GM23338 (cell line): ENCODE measurements around the gene ESYT2. TPM values are rescaled to one million over a fixed set of nuclear protein-coding genes. Genes with fewer than 3 reads are reported as not detected.

ENCODE experiments used
- ATAC-seq: fragments of 200-7000 bp; cut with Tn5 transposase; 3 replicates; pipeline ENCODE4 v1.9.1; 2020
- DNase-seq: peaks from one replicate; pipeline ENCODE4 v3.0.0-alpha.2; 2015; ENCODE audit warnings: low spot score
- H2AFZ ChIP-seq: fragments of 200-600 bp; sonication (generic); 2 replicates; pipeline ENCODE4 v1.8.0; 2016; ENCODE audit warnings: antibody characterized with exemption, mild to moderate bottlenecking, moderate library complexity
- H3F3A ChIP-seq: fragments of 200-600 bp; sonication (generic); replicated peaks from 2 replicates; pipeline ENCODE4 v1.8.0; 2017; ENCODE audit warnings: antibody characterized with exemption, mixed run types, low read depth
- H3K27ac ChIP-seq: fragments of 200-600 bp; sonication (generic); 2 replicates; pipeline ENCODE4 v1.6.1; 2016; ENCODE audit warnings: low read depth
- H3K27me3 ChIP-seq: fragments of 200-600 bp; sonication (generic); 2 replicates; pipeline ENCODE4 v1.8.0; 2016; ENCODE audit warnings: mild to moderate bottlenecking, mixed run types, moderate library complexity; ENCODE audit not compliant: insufficient read depth
- H3K36me3 ChIP-seq: fragments of 200-600 bp; sonication (generic); 2 replicates; pipeline ENCODE4 v1.8.0; 2016; ENCODE audit warnings: mild to moderate bottlenecking; ENCODE audit not compliant: insufficient read depth
- H3K4me1 ChIP-seq: fragments of 200-600 bp; sonication (generic); 2 replicates; pipeline ENCODE4 v1.8.0; 2016; ENCODE audit warnings: mild to moderate bottlenecking, moderate library complexity; ENCODE audit not compliant: insufficient read depth
- H3K4me2 ChIP-seq: fragments of 200-600 bp; sonication (generic); 2 replicates; pipeline ENCODE4 v1.7.1; 2017; ENCODE audit warnings: mixed run types
- H3K4me3 ChIP-seq: fragments of 200-600 bp; sonication (generic); 2 replicates; pipeline ENCODE4 v1.6.1; 2016; ENCODE audit warnings: mixed run types
- H3K79me2 ChIP-seq: fragments of 200-600 bp; sonication (generic); replicated peaks from 2 replicates; pipeline ENCODE4 v1.8.0; 2017; ENCODE audit warnings: mild to moderate bottlenecking; ENCODE audit not compliant: insufficient read depth
- H3K9me2 ChIP-seq: fragments of 200-600 bp; sonication (generic); 2 replicates; pipeline ENCODE4 v1.8.0; 2017; ENCODE audit not compliant: insufficient read depth
- H4K20me1 ChIP-seq: fragments of 200-600 bp; sonication (generic); replicated peaks from 2 replicates; pipeline ENCODE4 v1.8.0; 2017; ENCODE audit warnings: mild to moderate bottlenecking; ENCODE audit not compliant: insufficient read depth
- H3K27ac Mint-ChIP-seq: 2 replicates; pipeline ENCODE4 v1.8.0; 2020; ENCODE audit warnings: inconsistent platforms, mild to moderate bottlenecking, moderate library complexity, mixed read lengths
- H3K27me3 Mint-ChIP-seq: 3 replicates; pipeline ENCODE4 v1.8.0; 2022; ENCODE audit warnings: low read depth, mild to moderate bottlenecking, moderate library complexity, mixed read lengths, inconsistent platforms; ENCODE audit not compliant: insufficient read depth, poor library complexity
- H3K36me3 Mint-ChIP-seq: 3 replicates; pipeline ENCODE4 v1.8.0; 2021; ENCODE audit warnings: low read depth, mild to moderate bottlenecking, inconsistent platforms, moderate library complexity, mixed read lengths
- H3K4me1 Mint-ChIP-seq: 3 replicates; pipeline ENCODE4 v1.8.0; 2020; ENCODE audit warnings: mild to moderate bottlenecking, inconsistent platforms, mixed read lengths
- H3K4me3 Mint-ChIP-seq: 3 replicates; pipeline ENCODE4 v1.8.0; 2021; ENCODE audit warnings: moderate library complexity, mild to moderate bottlenecking, inconsistent platforms, mixed read lengths
- H3K9me3 Mint-ChIP-seq: 3 replicates; pipeline ENCODE4 v1.8.0; 2020; ENCODE audit warnings: moderate library complexity, mild to moderate bottlenecking, inconsistent platforms, mixed read lengths
- ETS1 ChIP-seq: IDR thresholded peaks from 2 replicates; pipeline ENCODE4 v1.6.1; 2016; ENCODE audit warnings: antibody characterized with exemption
- EZH2phosphoT487 ChIP-seq: fragments of 200-600 bp; sonication (generic); IDR thresholded peaks from one replicate; pipeline ENCODE4 v1.8.1; 2018; ENCODE audit warnings: antibody characterized with exemption; ENCODE audit not compliant: unreplicated experiment
- JUNB ChIP-seq: IDR thresholded peaks from one replicate; pipeline ENCODE4 v1.6.1; 2016; ENCODE audit warnings: antibody characterized with exemption; ENCODE audit not compliant: unreplicated experiment
- NANOG ChIP-seq: IDR thresholded peaks from 2 replicates; pipeline ENCODE4 v1.6.1; 2016; ENCODE audit warnings: antibody characterized with exemption, borderline replicate concordance
- POLR2AphosphoS5 ChIP-seq: IDR thresholded peaks from 2 replicates; pipeline ENCODE4 v1.6.1; 2016; ENCODE audit warnings: antibody characterized with exemption, low read depth
- STAT1 ChIP-seq: IDR thresholded peaks from one replicate; pipeline ENCODE4 v1.6.1; 2016; ENCODE audit warnings: antibody characterized with exemption; ENCODE audit not compliant: unreplicated experiment
- ZNF114 ChIP-seq: fragments of 250-450 bp; sonication (Bioruptor Pico); IDR thresholded peaks from 2 replicates; pipeline ENCODE4 v1.5.0; 2020; ENCODE audit warnings: mild to moderate bottlenecking, moderate library complexity
- ZNF331 ChIP-seq: fragments of 250-450 bp; sonication (Bioruptor Pico); IDR thresholded peaks from 2 replicates; pipeline ENCODE4 v1.5.0; 2020; ENCODE audit warnings: low read depth, mild to moderate bottlenecking, moderate library complexity
- ZNF462 ChIP-seq: fragments of 250-450 bp; sonication (Bioruptor Pico); IDR thresholded peaks from 2 replicates; pipeline ENCODE4 v1.5.0; 2020; ENCODE audit warnings: mild to moderate bottlenecking, moderate library complexity
- polyA plus RNA-seq: library from polyadenylated mRNA; unstranded; fragments of >200 nt; fragmentation: Nextera tagmentation; extraction: Ambion mirVana; gene quantifications from 2 replicates; pipeline ENCODE4 v1.2.1, GENCODE V29; 2016
- total RNA-seq: library from RNA; depleted of rRNA; stranded (reverse); fragments of >200 nt; shearing (Covaris generic); gene quantifications from 2 replicates; pipeline ENCODE4 v1.2.3, GENCODE V29; 2014

Gene ESYT2
- total and polyA plus RNA-seq, 2 experiments from 2014 or later = 9.6 to 52.7 TPM

- H3K4me1 Mint-ChIP-seq = peaks cover 71% of the 10 kb centered on the region
- peaks cover 5% of the 10 kb centered on the region for H3K27me3 Mint-ChIP-seq
- H4K20me1 ChIP-seq = 0 out of 2 replicates have a peak, but pooled peaks cover 4% of the 10 kb centered on the region
- H3K36me3 ChIP-seq = no peaks in the 10 kb centered on the region
- H3K4me3 ChIP-seq = no peak overlapping the region
- peaks cover 42% of the 10 kb centered on the region for H3K4me1 ChIP-seq
- no peaks in the 10 kb centered on the region for H3K9me3 Mint-ChIP-seq
- peaks cover 91% of the 10 kb centered on the region for H3K79me2 ChIP-seq
- H3K27ac Mint-ChIP-seq = no peak overlapping the region
- no peak for TF ChIP-seq POLR2AphosphoS5
- no peak for TF ChIP-seq ZNF114
- TF ChIP-seq STAT1 = no peak
- no peak for TF ChIP-seq NANOG
- no peak for TF ChIP-seq JUNB
- no peak for TF ChIP-seq ZNF462
- no peak for TF ChIP-seq ETS1
- no peak for TF ChIP-seq ZNF331 (CRISPR knock-in tag)
- TF ChIP-seq EZH2phosphoT487 = no peak
- H3K4me2 ChIP-seq = no peak overlapping the region
- no peaks in the 10 kb centered on the region for H3F3A ChIP-seq
- H2AFZ ChIP-seq = no peak overlapping the region
- H3K9me2 ChIP-seq = no peaks in the 10 kb centered on the region
- ATAC-seq = no peak
- H3K27ac ChIP-seq = no peak overlapping the region
- no peak overlapping the region for H3K4me3 Mint-ChIP-seq
- peaks cover 5% of the 10 kb centered on the region; the same call in 1 of the 3 replicates for H3K36me3 Mint-ChIP-seq
- no peak for DNase-seq
- H3K27me3 ChIP-seq = no peaks in the 10 kb centered on the region
These were observed 12.3 kb downstream of the ESYT2 start for GRCh38 chr7:158816995-158817394.
